Neural cell (in vitro differentiated cells): Measurements from ENCODE around the gene TOLLIP.

Experiments
- CTCF ChIP-seq: fragments of 450-650 bp; IDR thresholded peaks from 2 replicates; pipeline ENCODE4 v1.5.1; 2014; ENCODE audit warnings: antibody characterized with exemption, mild to moderate bottlenecking, moderate library complexity; ENCODE audit not compliant: poor library complexity, severe bottlenecking
- POLR2AphosphoS5 ChIP-seq: IDR thresholded peaks from 2 replicates; pipeline ENCODE4 v1.6.1; 2012
- RAD21 ChIP-seq: fragments of 450-650 bp; conservative IDR thresholded peaks from 2 replicates; pipeline ENCODE4 v1.6.1; 2014; ENCODE audit warnings: antibody characterized with exemption, mild to moderate bottlenecking, moderate library complexity

DNA sequence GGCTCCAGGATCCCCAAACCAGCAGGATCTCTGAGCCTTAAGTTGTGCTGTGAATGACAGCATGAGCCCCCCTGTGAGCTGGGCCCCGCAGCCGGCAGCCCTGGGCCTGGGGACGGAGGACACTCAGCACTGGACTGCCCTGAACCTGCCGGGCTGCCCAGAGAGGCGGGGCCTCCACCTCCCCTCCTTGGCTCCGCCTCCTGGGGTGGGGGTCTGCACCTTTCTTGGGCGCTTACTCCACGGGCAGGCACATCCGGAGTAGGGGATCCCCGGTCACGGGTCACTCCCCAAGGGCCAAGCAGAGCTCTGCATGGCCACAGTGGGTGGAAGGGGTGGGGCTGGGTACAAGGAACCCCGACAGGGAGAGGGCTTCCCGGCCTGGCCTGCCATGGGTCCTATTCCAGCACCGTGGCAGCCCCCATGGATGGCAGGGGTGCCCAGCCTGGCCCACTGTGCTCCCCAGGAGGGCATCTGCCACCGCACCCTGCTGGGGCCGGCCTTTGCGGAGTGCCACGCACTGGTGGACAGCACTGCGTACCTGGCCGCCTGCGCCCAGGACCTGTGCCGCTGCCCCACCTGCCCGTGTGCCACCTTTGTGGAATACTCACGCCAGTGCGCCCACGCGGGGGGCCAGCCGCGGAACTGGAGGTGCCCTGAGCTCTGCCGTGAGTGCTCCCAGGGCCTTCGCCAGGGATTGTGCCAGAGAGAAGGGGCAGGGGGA, 81.2 kb downstream of the TOLLIP start:
- TF ChIP-seq POLR2AphosphoS5 (no peak), CTCF (no peak), RAD21 (no peak)
